ENCODE results near the gene UCHL3.

DNA sequence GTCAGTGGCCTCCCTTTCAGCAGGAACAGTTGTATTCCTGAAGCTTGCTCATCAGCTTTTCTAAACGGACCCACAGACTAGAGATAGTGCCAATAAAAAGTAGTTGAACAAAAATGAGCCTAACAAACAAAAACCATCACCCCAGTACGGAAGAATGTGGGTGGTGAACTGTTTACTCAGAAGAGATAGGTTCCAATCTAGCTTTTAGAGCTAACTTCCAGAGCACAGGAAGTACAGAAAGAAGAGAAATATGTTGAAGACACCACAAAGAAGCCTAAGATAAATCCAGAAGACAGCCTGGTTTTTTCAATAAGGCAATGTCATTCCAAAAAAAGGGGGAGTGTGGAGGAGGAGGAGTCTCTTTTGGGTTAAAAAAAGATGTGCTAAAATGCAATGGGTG is 83.7 kb downstream of the UCHL3 start:
- no peak for TF ChIP-seq EZH2phosphoT487 (IDR thresholded peaks at IDR 0.05; ENCODE audit: unreplicated experiment)
- TF ChIP-seq, protein P1, sequence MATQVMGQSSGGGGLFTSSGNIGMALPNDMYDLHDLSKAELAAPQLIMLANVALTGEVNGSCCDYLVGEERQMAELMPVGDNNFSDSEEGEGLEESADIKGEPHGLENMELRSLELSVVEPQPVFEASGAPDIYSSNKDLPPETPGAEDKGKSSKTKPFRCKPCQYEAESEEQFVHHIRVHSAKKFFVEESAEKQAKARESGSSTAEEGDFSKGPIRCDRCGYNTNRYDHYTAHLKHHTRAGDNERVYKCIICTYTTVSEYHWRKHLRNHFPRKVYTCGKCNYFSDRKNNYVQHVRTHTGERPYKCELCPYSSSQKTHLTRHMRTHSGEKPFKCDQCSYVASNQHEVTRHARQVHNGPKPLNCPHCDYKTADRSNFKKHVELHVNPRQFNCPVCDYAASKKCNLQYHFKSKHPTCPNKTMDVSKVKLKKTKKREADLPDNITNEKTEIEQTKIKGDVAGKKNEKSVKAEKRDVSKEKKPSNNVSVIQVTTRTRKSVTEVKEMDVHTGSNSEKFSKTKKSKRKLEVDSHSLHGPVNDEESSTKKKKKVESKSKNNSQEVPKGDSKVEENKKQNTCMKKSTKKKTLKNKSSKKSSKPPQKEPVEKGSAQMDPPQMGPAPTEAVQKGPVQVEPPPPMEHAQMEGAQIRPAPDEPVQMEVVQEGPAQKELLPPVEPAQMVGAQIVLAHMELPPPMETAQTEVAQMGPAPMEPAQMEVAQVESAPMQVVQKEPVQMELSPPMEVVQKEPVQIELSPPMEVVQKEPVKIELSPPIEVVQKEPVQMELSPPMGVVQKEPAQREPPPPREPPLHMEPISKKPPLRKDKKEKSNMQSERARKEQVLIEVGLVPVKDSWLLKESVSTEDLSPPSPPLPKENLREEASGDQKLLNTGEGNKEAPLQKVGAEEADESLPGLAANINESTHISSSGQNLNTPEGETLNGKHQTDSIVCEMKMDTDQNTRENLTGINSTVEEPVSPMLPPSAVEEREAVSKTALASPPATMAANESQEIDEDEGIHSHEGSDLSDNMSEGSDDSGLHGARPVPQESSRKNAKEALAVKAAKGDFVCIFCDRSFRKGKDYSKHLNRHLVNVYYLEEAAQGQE (IDR thresholded peaks at IDR 0.05; ENCODE audit: unreplicated experiment), result no peak
- TF ChIP-seq POLR2AphosphoS5 (IDR thresholded peaks at IDR 0.05; ENCODE audit: low read depth), result no peak
- TF ChIP-seq EZH2 (IDR thresholded peaks at IDR 0.05; ENCODE audit: low read depth, unreplicated experiment), result no peak
- TF ChIP-seq CTCF (conservative IDR thresholded peaks at IDR 0.05; ENCODE audit: low read depth in 2 of 2), result no peak
- no peak for TF ChIP-seq JUNB (IDR thresholded peaks at IDR 0.05; ENCODE audit: unreplicated experiment)
- no peak for TF ChIP-seq CREB1 (CRISPR knock-in tag; IDR thresholded peaks at IDR 0.05; ENCODE audit: low read depth)
- no peak for TF ChIP-seq ETS1 (IDR thresholded peaks at IDR 0.05)
- TF ChIP-seq ZNF331 (CRISPR knock-in tag; IDR thresholded peaks at IDR 0.05; ENCODE audit: low read depth), result no peak
- TF ChIP-seq, protein P2, sequence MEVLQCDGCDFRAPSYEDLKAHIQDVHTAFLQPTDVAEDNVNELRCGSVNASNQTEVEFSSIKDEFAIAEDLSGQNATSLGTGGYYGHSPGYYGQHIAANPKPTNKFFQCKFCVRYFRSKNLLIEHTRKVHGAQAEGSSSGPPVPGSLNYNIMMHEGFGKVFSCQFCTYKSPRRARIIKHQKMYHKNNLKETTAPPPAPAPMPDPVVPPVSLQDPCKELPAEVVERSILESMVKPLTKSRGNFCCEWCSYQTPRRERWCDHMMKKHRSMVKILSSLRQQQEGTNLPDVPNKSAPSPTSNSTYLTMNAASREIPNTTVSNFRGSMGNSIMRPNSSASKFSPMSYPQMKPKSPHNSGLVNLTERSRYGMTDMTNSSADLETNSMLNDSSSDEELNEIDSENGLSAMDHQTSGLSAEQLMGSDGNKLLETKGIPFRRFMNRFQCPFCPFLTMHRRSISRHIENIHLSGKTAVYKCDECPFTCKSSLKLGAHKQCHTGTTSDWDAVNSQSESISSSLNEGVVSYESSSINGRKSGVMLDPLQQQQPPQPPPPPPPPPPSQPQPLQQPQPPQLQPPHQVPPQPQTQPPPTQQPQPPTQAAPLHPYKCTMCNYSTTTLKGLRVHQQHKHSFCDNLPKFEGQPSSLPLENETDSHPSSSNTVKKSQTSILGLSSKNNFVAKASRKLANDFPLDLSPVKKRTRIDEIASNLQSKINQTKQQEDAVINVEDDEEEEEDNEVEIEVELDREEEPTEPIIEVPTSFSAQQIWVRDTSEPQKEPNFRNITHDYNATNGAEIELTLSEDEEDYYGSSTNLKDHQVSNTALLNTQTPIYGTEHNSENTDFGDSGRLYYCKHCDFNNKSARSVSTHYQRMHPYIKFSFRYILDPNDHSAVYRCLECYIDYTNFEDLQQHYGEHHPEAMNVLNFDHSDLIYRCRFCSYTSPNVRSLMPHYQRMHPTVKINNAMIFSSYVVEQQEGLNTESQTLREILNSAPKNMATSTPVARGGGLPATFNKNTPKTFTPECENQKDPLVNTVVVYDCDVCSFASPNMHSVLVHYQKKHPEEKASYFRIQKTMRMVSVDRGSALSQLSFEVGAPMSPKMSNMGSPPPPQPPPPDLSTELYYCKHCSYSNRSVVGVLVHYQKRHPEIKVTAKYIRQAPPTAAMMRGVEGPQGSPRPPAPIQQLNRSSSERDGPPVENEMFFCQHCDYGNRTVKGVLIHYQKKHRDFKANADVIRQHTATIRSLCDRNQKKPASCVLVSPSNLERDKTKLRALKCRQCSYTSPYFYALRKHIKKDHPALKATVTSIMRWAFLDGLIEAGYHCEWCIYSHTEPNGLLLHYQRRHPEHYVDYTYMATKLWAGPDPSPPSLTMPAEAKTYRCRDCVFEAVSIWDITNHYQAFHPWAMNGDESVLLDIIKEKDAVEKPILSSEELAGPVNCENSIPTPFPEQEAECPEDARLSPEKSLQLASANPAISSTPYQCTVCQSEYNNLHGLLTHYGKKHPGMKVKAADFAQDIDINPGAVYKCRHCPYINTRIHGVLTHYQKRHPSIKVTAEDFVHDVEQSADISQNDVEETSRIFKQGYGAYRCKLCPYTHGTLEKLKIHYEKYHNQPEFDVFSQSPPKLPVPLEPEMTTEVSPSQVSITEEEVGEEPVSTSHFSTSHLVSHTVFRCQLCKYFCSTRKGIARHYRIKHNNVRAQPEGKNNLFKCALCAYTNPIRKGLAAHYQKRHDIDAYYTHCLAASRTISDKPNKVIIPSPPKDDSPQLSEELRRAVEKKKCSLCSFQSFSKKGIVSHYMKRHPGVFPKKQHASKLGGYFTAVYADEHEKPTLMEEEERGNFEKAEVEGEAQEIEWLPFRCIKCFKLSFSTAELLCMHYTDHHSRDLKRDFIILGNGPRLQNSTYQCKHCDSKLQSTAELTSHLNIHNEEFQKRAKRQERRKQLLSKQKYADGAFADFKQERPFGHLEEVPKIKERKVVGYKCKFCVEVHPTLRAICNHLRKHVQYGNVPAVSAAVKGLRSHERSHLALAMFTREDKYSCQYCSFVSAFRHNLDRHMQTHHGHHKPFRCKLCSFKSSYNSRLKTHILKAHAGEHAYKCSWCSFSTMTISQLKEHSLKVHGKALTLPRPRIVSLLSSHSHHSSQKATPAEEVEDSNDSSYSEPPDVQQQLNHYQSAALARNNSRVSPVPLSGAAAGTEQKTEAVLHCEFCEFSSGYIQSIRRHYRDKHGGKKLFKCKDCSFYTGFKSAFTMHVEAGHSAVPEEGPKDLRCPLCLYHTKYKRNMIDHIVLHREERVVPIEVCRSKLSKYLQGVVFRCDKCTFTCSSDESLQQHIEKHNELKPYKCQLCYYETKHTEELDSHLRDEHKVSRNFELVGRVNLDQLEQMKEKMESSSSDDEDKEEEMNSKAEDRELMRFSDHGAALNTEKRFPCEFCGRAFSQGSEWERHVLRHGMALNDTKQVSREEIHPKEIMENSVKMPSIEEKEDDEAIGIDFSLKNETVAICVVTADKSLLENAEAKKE (CRISPR knock-in tag; IDR thresholded peaks at IDR 0.05), result no peak
- no peak for TF ChIP-seq ZNF114 (CRISPR knock-in tag; IDR thresholded peaks at IDR 0.05)
- no peak for TF ChIP-seq NANOG (IDR thresholded peaks at IDR 0.05; ENCODE audit: borderline replicate concordance)
- TF ChIP-seq STAT1 (IDR thresholded peaks at IDR 0.05; ENCODE audit: unreplicated experiment), result no peak

Measured in GM23338 (cell line).